GM18520 (cell line): ENCODE measurements around the gene LAMB2.

Experiments
- ATAC-seq: cut with Tn5 transposase; IDR thresholded peaks from one replicate; pipeline ENCODE4 v1.9.1; 2021; ENCODE audit not compliant: unreplicated experiment

Gene LAMB2

DNA sequence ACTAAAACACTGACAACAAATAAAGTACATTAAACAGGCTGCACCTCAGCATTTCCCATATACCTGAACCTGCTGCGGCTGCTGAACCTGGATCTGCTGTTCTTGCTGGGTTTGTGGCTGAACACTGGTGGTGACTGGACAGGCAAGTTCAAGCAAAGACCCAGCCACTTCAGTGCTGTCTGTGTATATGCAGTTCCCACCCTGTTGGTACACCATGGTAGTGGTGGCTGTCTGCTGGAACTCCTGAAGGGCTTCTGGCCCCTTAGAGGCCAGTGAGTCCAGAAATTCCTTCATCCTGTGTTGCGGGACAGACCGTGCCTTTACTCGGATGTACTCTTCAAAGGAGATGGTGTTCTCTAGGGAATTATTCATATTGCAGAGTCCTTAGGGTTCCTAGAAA, 56.2 kb downstream of the LAMB2 start:
- no peak for ATAC-seq

DNA sequence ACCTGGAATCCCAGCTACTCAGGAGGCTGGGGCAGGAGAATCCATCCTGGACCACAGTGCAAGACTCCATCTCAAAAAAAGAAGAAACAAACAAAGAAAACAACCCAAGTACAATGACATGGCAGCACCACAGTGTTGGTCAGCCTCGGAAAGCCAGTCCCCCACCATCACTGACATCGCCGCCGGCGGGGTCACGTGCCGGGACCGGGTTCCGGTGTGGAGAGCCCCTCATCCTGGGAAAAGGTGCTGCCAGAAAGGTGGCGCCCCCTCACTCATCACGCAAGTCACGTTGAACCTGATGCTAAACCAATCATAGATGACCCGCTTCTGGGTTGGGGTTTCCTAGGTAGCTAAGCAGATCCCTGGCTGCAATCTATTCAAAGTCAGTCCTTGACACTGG, 56.7 kb downstream of the LAMB2 start:
- ATAC-seq: no peak
